Gastroesophageal sphincter (tissue), 3 donors: ENCODE results near the gene OMP.

Experiments used
- CTCF ChIP-seq, 4 experiments: fragments of 200-600 bp in 2 of 4; fragments of 450-650 bp in 2 of 4; sonication (generic) in 1 of 4; IDR thresholded peaks; one replicate each; pipeline ENCODE4 v1.5.1; 2017 to 2019; ENCODE audit warnings: antibody characterized with exemption in 4 of 4, mild to moderate bottlenecking in 2 of 4, moderate library complexity in 2 of 4
- EP300 ChIP-seq: sonication (generic); formaldehyde crosslinking; IDR thresholded peaks from one replicate; pipeline ENCODE4 v1.6.1; 2017; ENCODE audit warnings: antibody characterized with exemption, mild to moderate bottlenecking
- POLR2A ChIP-seq, 2 donors: fragments of 450-650 bp; IDR thresholded peaks; one replicate each; pipeline ENCODE4 v1.6.1; 2017; ENCODE audit warnings: antibody characterized with exemption in 2 of 2, mild to moderate bottlenecking in 2 of 2, moderate library complexity in 1 of 2
- POLR2AphosphoS5 ChIP-seq: sonication (generic); formaldehyde crosslinking; IDR thresholded peaks from one replicate; pipeline ENCODE4 v1.6.1; 2017; ENCODE audit warnings: antibody characterized with exemption

DNA sequence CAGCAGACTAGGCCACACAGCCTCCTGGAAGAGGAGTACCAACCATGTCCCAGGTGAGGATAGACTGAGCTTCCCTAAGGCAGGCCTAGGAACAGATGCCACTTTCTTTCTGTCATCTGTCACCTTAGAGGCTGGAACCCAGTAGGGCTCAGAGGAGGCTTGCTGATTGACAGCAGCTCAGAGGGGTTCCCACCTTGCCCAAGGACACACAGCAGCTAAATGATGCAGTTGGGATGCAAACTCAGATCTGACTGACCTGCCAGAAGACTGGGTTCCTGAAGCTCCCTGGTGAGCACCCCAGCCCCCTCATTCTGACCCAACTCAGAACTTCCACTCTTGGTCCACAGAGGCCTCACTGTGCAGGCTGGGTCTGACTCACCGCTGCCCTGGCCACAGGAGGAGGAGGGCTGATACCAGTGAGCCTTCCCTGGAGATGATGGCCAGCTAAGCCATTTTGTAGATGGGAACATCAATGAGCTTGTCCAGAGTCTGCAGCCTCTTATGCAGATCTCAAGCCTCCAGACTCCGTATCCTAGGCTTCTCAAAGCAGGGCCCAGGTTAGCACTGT, 21.9 kb upstream of the OMP start:
- TF ChIP-seq POLR2AphosphoS5 (no peak), EP300 (no peak), CTCF (IDR thresholded peaks at IDR 0.05) (no peak), POLR2A (IDR thresholded peaks at IDR 0.05) (no peak)
